ENCODE results near the gene PKNOX2.

DNA sequence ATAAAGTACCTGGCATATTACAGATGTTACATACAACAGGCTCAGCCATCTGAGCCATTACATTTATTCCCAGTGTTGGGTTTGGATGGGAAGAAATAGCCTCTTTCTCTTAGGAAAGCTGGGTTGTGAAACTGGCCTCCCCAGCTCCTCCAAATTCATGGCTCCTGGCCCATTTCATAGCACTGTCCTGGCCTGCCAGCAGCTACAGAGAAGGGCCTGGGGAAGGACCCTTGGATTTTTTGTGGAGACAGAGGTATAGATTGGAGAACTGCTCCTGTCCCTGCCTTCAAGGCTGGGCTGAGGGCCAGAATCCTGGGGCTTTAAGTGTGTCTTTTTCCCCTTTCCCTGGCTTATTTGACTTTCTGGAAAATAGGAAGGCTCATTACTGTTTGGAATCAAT is 18.0 kb downstream of the PKNOX2 start:
- TF ChIP-seq, protein P1, sequence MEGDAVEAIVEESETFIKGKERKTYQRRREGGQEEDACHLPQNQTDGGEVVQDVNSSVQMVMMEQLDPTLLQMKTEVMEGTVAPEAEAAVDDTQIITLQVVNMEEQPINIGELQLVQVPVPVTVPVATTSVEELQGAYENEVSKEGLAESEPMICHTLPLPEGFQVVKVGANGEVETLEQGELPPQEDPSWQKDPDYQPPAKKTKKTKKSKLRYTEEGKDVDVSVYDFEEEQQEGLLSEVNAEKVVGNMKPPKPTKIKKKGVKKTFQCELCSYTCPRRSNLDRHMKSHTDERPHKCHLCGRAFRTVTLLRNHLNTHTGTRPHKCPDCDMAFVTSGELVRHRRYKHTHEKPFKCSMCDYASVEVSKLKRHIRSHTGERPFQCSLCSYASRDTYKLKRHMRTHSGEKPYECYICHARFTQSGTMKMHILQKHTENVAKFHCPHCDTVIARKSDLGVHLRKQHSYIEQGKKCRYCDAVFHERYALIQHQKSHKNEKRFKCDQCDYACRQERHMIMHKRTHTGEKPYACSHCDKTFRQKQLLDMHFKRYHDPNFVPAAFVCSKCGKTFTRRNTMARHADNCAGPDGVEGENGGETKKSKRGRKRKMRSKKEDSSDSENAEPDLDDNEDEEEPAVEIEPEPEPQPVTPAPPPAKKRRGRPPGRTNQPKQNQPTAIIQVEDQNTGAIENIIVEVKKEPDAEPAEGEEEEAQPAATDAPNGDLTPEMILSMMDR (IDR thresholded peaks at IDR 0.05; ENCODE audit: insufficient read depth, low read length), result no peak
- TF ChIP-seq POLR2AphosphoS5 (IDR thresholded peaks at IDR 0.05; ENCODE audit: low read depth), result no peak
- TF ChIP-seq GABPA (IDR thresholded peaks at IDR 0.05; ENCODE audit: low read depth), result no peak
- TF ChIP-seq, protein P2, sequence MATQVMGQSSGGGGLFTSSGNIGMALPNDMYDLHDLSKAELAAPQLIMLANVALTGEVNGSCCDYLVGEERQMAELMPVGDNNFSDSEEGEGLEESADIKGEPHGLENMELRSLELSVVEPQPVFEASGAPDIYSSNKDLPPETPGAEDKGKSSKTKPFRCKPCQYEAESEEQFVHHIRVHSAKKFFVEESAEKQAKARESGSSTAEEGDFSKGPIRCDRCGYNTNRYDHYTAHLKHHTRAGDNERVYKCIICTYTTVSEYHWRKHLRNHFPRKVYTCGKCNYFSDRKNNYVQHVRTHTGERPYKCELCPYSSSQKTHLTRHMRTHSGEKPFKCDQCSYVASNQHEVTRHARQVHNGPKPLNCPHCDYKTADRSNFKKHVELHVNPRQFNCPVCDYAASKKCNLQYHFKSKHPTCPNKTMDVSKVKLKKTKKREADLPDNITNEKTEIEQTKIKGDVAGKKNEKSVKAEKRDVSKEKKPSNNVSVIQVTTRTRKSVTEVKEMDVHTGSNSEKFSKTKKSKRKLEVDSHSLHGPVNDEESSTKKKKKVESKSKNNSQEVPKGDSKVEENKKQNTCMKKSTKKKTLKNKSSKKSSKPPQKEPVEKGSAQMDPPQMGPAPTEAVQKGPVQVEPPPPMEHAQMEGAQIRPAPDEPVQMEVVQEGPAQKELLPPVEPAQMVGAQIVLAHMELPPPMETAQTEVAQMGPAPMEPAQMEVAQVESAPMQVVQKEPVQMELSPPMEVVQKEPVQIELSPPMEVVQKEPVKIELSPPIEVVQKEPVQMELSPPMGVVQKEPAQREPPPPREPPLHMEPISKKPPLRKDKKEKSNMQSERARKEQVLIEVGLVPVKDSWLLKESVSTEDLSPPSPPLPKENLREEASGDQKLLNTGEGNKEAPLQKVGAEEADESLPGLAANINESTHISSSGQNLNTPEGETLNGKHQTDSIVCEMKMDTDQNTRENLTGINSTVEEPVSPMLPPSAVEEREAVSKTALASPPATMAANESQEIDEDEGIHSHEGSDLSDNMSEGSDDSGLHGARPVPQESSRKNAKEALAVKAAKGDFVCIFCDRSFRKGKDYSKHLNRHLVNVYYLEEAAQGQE (IDR thresholded peaks at IDR 0.05; ENCODE audit: insufficient replicate concordance, low read depth), result no peak
- no peak for TF ChIP-seq SPI1 (IDR thresholded peaks at IDR 0.05; ENCODE audit: borderline replicate concordance, low read depth)
